ENCODE data around the gene MARK2. TPM values are rescaled to one million over a fixed set of nuclear protein-coding genes. Genes with fewer than 3 reads are reported as not detected.

MARK2 gene
- total and polyA plus RNA-seq, 2 of the 8 experiments (the other 6 are each of a cell fraction or from before 2014, with no cell fraction given) = 19.3 to 58.5 TPM

DNA sequence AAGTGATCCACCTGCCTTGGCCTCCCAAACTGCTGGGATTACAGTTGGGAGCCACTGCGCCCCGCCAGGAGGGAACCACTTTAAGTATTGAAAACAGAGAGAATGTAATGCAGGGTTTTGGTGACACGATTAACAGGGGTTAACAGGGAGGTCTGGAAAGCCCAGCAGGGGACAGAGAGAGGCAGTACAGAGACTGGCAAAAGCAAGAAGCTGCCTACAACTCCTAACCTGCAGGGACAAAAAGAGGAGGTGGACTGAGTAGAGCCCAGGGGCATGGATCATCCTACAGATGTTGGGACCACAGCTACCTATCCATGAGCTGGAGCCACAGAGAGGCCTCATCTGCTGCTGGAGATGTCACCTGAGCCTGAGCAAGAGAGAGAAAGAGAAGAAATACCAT lies 27.4 kb upstream of the MARK2 start:
- Histone ChIP-seq H3K79me1 (ENCODE audit: low read depth, low read length) (peaks cover 19% of the 10 kb centered on the region), H3K9ac (replicated peaks in 1 of 4; ENCODE audit: extremely low read depth in 1 of 4, low read depth in 3 of 4, low read length in 3 of 4) (0 out of 7 replicates have a peak overlapping the region, but pooled peaks of 1 of the 4 experiments have one; percentile 14), H2AFZ (ENCODE audit: low read length) (no peak overlapping the region), H4K91ac (replicated peaks; ENCODE audit: insufficient read length, low read length) (no peak overlapping the region), H3K56ac (replicated peaks; ENCODE audit: insufficient read length, low read depth, low read length) (no peak overlapping the region), H3K9me3 (ENCODE audit: insufficient read depth in 2 of 2, low read depth in 1 of 2, low read length in 1 of 2) (no peaks in the 10 kb centered on the region), H3K4me3 (ENCODE audit: extremely low read depth in 1 of 4, insufficient read depth in 2 of 4, low read depth in 3 of 4, low read length in 4 of 4) (peak overlapping the region in 1 of 4 experiments; percentile 91; a peak in 2 of 8 replicates), H3K27me3 (replicated peaks in 1 of 4; ENCODE audit: control insufficient read depth in 3 of 4, extremely low read depth in 1 of 4, insufficient read depth in 3 of 4, low read length in 3 of 4) (no peaks in the 10 kb centered on the region; a peak in 1 of 7 replicates), H4K8ac (ENCODE audit: extremely low read depth, insufficient read depth, low read length) (no peak overlapping the region), H3K23me2 (ENCODE audit: low read depth, low read length) (peaks cover 13% of the 10 kb centered on the region; the same call in 1 of the 2 replicates), H3K18ac (ENCODE audit: extremely low read depth, low read length) (no peak overlapping the region; the same call in 1 of the 2 replicates), H2BK120ac (replicated peaks; ENCODE audit: low read depth, low read length) (no peak overlapping the region), H3K4ac (replicated peaks; ENCODE audit: insufficient read length, low read depth, low read length) (no peak overlapping the region), H3K4me2 (ENCODE audit: insufficient read depth in 1 of 2, low read depth in 2 of 2, low read length in 2 of 2) (peak overlapping the region; percentile 11 to 79; a peak in 2 of 4 replicates), H4K20me1 (replicated peaks in 1 of 2; ENCODE audit: control insufficient read depth in 1 of 2, insufficient read depth in 2 of 2, low read length in 2 of 2) (peaks cover 12 to 20% of the 10 kb centered on the region in 2 experiments), H3K79me2 (ENCODE audit: control insufficient read depth in 1 of 2, insufficient read depth in 2 of 2, low read length in 2 of 2) (peaks cover 16 to 30% of the 10 kb centered on the region in 2 experiments), H2AK5ac (ENCODE audit: low read depth, low read length) (no peak overlapping the region), H3K23ac (ENCODE audit: insufficient read length) (no peak overlapping the region), H3K14ac (ENCODE audit: insufficient read length) (no peak overlapping the region), H2BK5ac (ENCODE audit: low read depth, low read length) (no peak overlapping the region), H3K36me3 (ENCODE audit: control insufficient read depth in 2 of 4, insufficient read depth in 4 of 4, low read length in 3 of 4) (peaks cover 5 to 9% (median 7%) of the 10 kb centered on the region in 4 experiments; a peak in 7 of 8 replicates), H3K27ac (ENCODE audit: low read depth, low read length) (no peak overlapping the region), H4K5ac (ENCODE audit: insufficient read length, low read depth, low read length) (no peak overlapping the region), H2BK20ac (ENCODE audit: low read length) (no peak overlapping the region), H3K4me1 (replicated peaks in 1 of 4; ENCODE audit: control insufficient read depth in 3 of 4, insufficient read depth in 4 of 4, low read length in 3 of 4) (peaks cover 4 to 20% (median 12%) of the 10 kb centered on the region in 4 experiments; a peak in 6 of 7 replicates), H2BK12ac (ENCODE audit: low read depth, low read length) (no peak overlapping the region), H2BK15ac (ENCODE audit: low read length) (peak overlapping the region; percentile 46; the same call in 1 of the 2 replicates)
- TF ChIP-seq SIN3A (conservative IDR thresholded peaks at IDR 0.05 in 1 of 2, IDR thresholded peaks at IDR 0.05 in 1 of 2; ENCODE audit: low read depth in 1 of 2, low read length in 2 of 2) = no peak
- TF ChIP-seq HDAC2 (IDR thresholded peaks at IDR 0.05; ENCODE audit: borderline replicate concordance in 1 of 2, low read depth in 2 of 2, low read length in 2 of 2) = no peak
- TF ChIP-seq BCL11A (IDR thresholded peaks at IDR 0.05; ENCODE audit: low read depth in 2 of 2, low read length in 2 of 2) = no peak
- no peak for TF ChIP-seq CBX5 (IDR thresholded peaks at IDR 0.05; ENCODE audit: low read depth, low read length)
- TF ChIP-seq POU5F1 (IDR thresholded peaks at IDR 0.05; ENCODE audit: low read depth, low read length) = no peak
- FAIRE-seq = no peak
- ChIA-PET CTCF (ENCODE audit: partially characterized antibody) (interaction anchor here (0.9 to 1.7 kb wide), 5 partner anchors 18 to 110 kb away, joined by 3 to 5 read pairs (median 4); partner anchors contain the start of gene ZFTA), POLR2A (ENCODE audit: partially characterized antibody) (interaction anchor here (1.3 to 4.2 kb wide), 3 partner anchors 9 to 44 kb away, joined by 3 to 30 read pairs (median 12); partner anchors contain the start of gene ZFTA)
- DNase-seq (ENCODE audit: low read depth in 1 of 2, low spot score in 2 of 2) = no peak
- 95% methylated on average over 3 of the region's 3 CpGs; no CpG with 5 or more reads in 1 of the 2 experiments for WGBS, 2 experiments (ENCODE audit: extremely low coverage in 1 of 2, insufficient coverage in 1 of 2, insufficient read length in 1 of 2, insufficient replicate concordance in 2 of 2, low coverage in 1 of 2, low lambda C conversion rate in 2 of 2, missing lambda C conversion rate in 1 of 2)
